ENCODE data around the gene TULP1. TPM values are rescaled to one million over a fixed set of nuclear protein-coding genes. Genes with fewer than 3 reads are reported as not detected.

The TULP1 gene
- total and polyA plus RNA-seq, 2 of the 8 experiments (the other 6 are each of a cell fraction or from before 2014, with no cell fraction given) = 3.2 to 6.8 TPM

- FAIRE-seq (no peak), DNase-seq (ENCODE audit: low read depth in 1 of 2, low spot score in 2 of 2) (no peak)
- H4K8ac ChIP-seq (ENCODE audit: extremely low read depth, insufficient read depth, low read length) = peak overlapping the region; percentile 100
- H3K4ac ChIP-seq (replicated peaks; ENCODE audit: insufficient read length, low read depth, low read length) = peak overlapping the region; percentile 2
- H3K4me1 ChIP-seq (replicated peaks in 1 of 4; ENCODE audit: control insufficient read depth in 3 of 4, insufficient read depth in 4 of 4, low read length in 3 of 4) = peaks cover 0 to 8% (median 5%) of the 10 kb centered on the region in 4 experiments; a peak in 6 of 7 replicates
- peak overlapping the region; percentile 98 to 99 for H3K4me2 ChIP-seq (ENCODE audit: insufficient read depth in 1 of 2, low read depth in 2 of 2, low read length in 2 of 2)
- H3K9ac ChIP-seq (replicated peaks in 1 of 4; ENCODE audit: extremely low read depth in 1 of 4, low read depth in 3 of 4, low read length in 3 of 4) = peak overlapping the region; percentile 90 to 99 (median 98)
- H2BK12ac ChIP-seq (ENCODE audit: low read depth, low read length) = no peak overlapping the region
- CTCF ChIA-PET (ENCODE audit: partially characterized antibody) = interaction anchor here (0.7 to 5.5 kb wide), 11 partner anchors 7 to 180 kb away, joined by 3 to 30 read pairs (median 7); partner anchors contain the start of gene DEF6
- H2BK20ac ChIP-seq (ENCODE audit: low read length) = no peak overlapping the region
- no peak overlapping the region; the same call in 1 of the 2 replicates for H2AK5ac ChIP-seq (ENCODE audit: low read depth, low read length)
- H4K91ac ChIP-seq (replicated peaks; ENCODE audit: insufficient read length, low read length) = peak overlapping the region; percentile 14
- no peak overlapping the region for H2BK120ac ChIP-seq (replicated peaks; ENCODE audit: low read depth, low read length)
- H3K27ac ChIP-seq (ENCODE audit: low read depth, low read length) = peak overlapping the region; percentile 94
- no peak overlapping the region for H3K23ac ChIP-seq (ENCODE audit: insufficient read length)
- 2% methylated on average over 34 of the region's 37 CpGs; no CpG with 5 or more reads in 1 of the 2 experiments for WGBS, 2 experiments (ENCODE audit: extremely low coverage in 1 of 2, insufficient coverage in 1 of 2, insufficient read length in 1 of 2, insufficient replicate concordance in 2 of 2, low coverage in 1 of 2, low lambda C conversion rate in 2 of 2, missing lambda C conversion rate in 1 of 2)
- H3K79me1 ChIP-seq (ENCODE audit: low read depth, low read length) = peaks cover 4% of the 10 kb centered on the region; the same call in 1 of the 2 replicates
- H2BK15ac ChIP-seq (ENCODE audit: low read length) = no peak overlapping the region
- H3K4me3 ChIP-seq (ENCODE audit: extremely low read depth in 1 of 4, insufficient read depth in 2 of 4, low read depth in 3 of 4, low read length in 4 of 4) = peak overlapping the region; percentile 86 to 99 (median 92)
- peak overlapping the region; percentile 72 for H3K56ac ChIP-seq (replicated peaks; ENCODE audit: insufficient read length, low read depth, low read length)
- H3K27me3 ChIP-seq (replicated peaks in 1 of 4; ENCODE audit: control insufficient read depth in 3 of 4, extremely low read depth in 1 of 4, insufficient read depth in 3 of 4, low read length in 3 of 4) = no peaks in the 10 kb centered on the region; a peak in 1 of 7 replicates
- peak overlapping the region; percentile 85 for H3K18ac ChIP-seq (ENCODE audit: extremely low read depth, low read length)
- TF ChIP-seq POLR2AphosphoS5 (IDR thresholded peaks at IDR 0.05; ENCODE audit: low read depth, low read length) = peak; percentile 64; the same call in 1 of the 2 replicates
- TF ChIP-seq SAP30 (IDR thresholded peaks at IDR 0.05; ENCODE audit: insufficient read depth, insufficient replicate concordance, low read length) = peak; percentile 23
- TF ChIP-seq EGR1 (IDR thresholded peaks at IDR 0.05; ENCODE audit: borderline replicate concordance, low read depth, low read length) = no peak
- peak; percentile 26 for TF ChIP-seq TAF7 (optimal IDR thresholded peaks at IDR 0.05; ENCODE audit: borderline replicate concordance, low read depth, low read length)
- no peak for TF ChIP-seq CTBP2 (IDR thresholded peaks at IDR 0.05; ENCODE audit: borderline replicate concordance, insufficient read depth, insufficient read length, low read length)
- peaks cover 13% of the 10 kb centered on the region for H3K23me2 ChIP-seq (ENCODE audit: low read depth, low read length)
- H4K20me1 ChIP-seq (replicated peaks in 1 of 2; ENCODE audit: control insufficient read depth in 1 of 2, insufficient read depth in 2 of 2, low read length in 2 of 2) = peaks cover 27 to 29% of the 10 kb centered on the region in 2 experiments
- H2AFZ ChIP-seq (ENCODE audit: low read length) = no peak overlapping the region
- H2BK5ac ChIP-seq (ENCODE audit: low read depth, low read length) = peak overlapping the region; percentile 94
- H3K14ac ChIP-seq (ENCODE audit: insufficient read length) = no peak overlapping the region
- no peaks in the 10 kb centered on the region; a peak in 1 of 4 replicates for H3K9me3 ChIP-seq (ENCODE audit: insufficient read depth in 2 of 2, low read depth in 1 of 2, low read length in 1 of 2)
- peak overlapping the region; percentile 94 for H4K5ac ChIP-seq (ENCODE audit: insufficient read length, low read depth, low read length)
- POLR2A ChIA-PET (ENCODE audit: partially characterized antibody) = interaction anchor here (0.5 to 30.9 kb wide), 22 partner anchors 15 to 682 kb away, joined by 3 to 1319 read pairs (median 4); partner anchors contain the start of genes DEF6, FANCE, PPARD and TEAD3
- peaks cover 24 to 56% (median 31%) of the 10 kb centered on the region in 4 experiments for H3K36me3 ChIP-seq (ENCODE audit: control insufficient read depth in 2 of 4, insufficient read depth in 4 of 4, low read length in 3 of 4)
- peaks cover 14 to 30% of the 10 kb centered on the region in 2 experiments for H3K79me2 ChIP-seq (ENCODE audit: control insufficient read depth in 1 of 2, insufficient read depth in 2 of 2, low read length in 2 of 2)
These were observed 43.5 kb downstream of the TULP1 start for GRCh38 chr6:35468980-35469750.
